Measurements from ENCODE around the gene TAB3.

Gene TAB3

GRCh38 chrX:30889147-30890140, at the start of gene TAB3:
Gene TAB3, minus strand, starts transcription at chrX:30889254. Its CDS starts 29,666 bp downstream, at chrX:30859588.
- DNase-seq (ENCODE audit: low read depth in 1 of 2, low spot score in 1 of 2): peak; percentile 69 to 89

- no peak for DNase-seq (ENCODE audit: low read depth in 1 of 2, low spot score in 1 of 2)
Measured at GRCh38 chrX:30938295-30938694, 49.2 kb upstream of the TAB3 start.

- no peak for DNase-seq (ENCODE audit: low read depth in 1 of 2, low spot score in 1 of 2)
Measured at GRCh38 chrX:30935985-30936384, 46.9 kb upstream of the TAB3 start.

- DNase-seq (ENCODE audit: low read depth in 1 of 2, low spot score in 1 of 2): no peak
Measured at GRCh38 chrX:30931920-30932319, 42.9 kb upstream of the TAB3 start.

- DNase-seq (ENCODE audit: low read depth in 1 of 2, low spot score in 1 of 2): no peak
Measured at GRCh38 chrX:30930679-30931078, 41.6 kb upstream of the TAB3 start.

- no peak for DNase-seq (ENCODE audit: low read depth in 1 of 2, low spot score in 1 of 2)
Measured at GRCh38 chrX:30930143-30930542, 41.1 kb upstream of the TAB3 start.

GRCh38 chrX:30920271-30920670, 31.2 kb upstream of the TAB3 start:
- DNase-seq (ENCODE audit: low read depth in 1 of 2, low spot score in 1 of 2): no peak

GRCh38 chrX:30918480-30918879, 29.4 kb upstream of the TAB3 start:
- no peak for DNase-seq (ENCODE audit: low read depth in 1 of 2, low spot score in 1 of 2)

GRCh38 chrX:30913492-30913891, 24.4 kb upstream of the TAB3 start:
- DNase-seq (ENCODE audit: low read depth in 1 of 2, low spot score in 1 of 2): no peak

GRCh38 chrX:30910124-30910860, 21.2 kb upstream of the TAB3 start:
- DNase-seq (ENCODE audit: low read depth in 1 of 2, low spot score in 1 of 2): no peak

- DNase-seq (ENCODE audit: low read depth in 1 of 2, low spot score in 1 of 2): no peak
Measured at GRCh38 chrX:30906726-30907125, 17.7 kb upstream of the TAB3 start.

GRCh38 chrX:30905321-30905720, 16.3 kb upstream of the TAB3 start:
- no peak for DNase-seq (ENCODE audit: low read depth in 1 of 2, low spot score in 1 of 2)

- DNase-seq (ENCODE audit: low read depth in 1 of 2, low spot score in 1 of 2): no peak
Measured at GRCh38 chrX:30904632-30905031, 15.6 kb upstream of the TAB3 start.

GRCh38 chrX:30904186-30904585, 15.1 kb upstream of the TAB3 start:
- no peak for DNase-seq (ENCODE audit: low read depth in 1 of 2, low spot score in 1 of 2)

- no peak for DNase-seq (ENCODE audit: low read depth in 1 of 2, low spot score in 1 of 2)
Measured at GRCh38 chrX:30900227-30900626, 11.2 kb upstream of the TAB3 start.

- DNase-seq (ENCODE audit: low read depth in 1 of 2, low spot score in 1 of 2): no peak
Measured at GRCh38 chrX:30898886-30899285, 9.8 kb upstream of the TAB3 start.

- no peak for DNase-seq (ENCODE audit: low read depth in 1 of 2, low spot score in 1 of 2)
Measured at GRCh38 chrX:30895370-30895769, 6.3 kb upstream of the TAB3 start.

- DNase-seq (ENCODE audit: low read depth in 1 of 2, low spot score in 1 of 2): no peak
Measured at GRCh38 chrX:30893206-30893605, 4.2 kb upstream of the TAB3 start.

GRCh38 chrX:30892591-30892990, 3.5 kb upstream of the TAB3 start:
- DNase-seq (ENCODE audit: low read depth in 1 of 2, low spot score in 1 of 2): no peak

- DNase-seq (ENCODE audit: low read depth in 1 of 2, low spot score in 1 of 2): no peak
Measured at GRCh38 chrX:30888526-30889146, 418 bp downstream of the TAB3 start.

- DNase-seq (ENCODE audit: low read depth in 1 of 2, low spot score in 1 of 2): peak; percentile 14 to 46
Measured at GRCh38 chrX:30887721-30888120, 1.3 kb downstream of the TAB3 start.

- no peak for DNase-seq (ENCODE audit: low read depth in 1 of 2, low spot score in 1 of 2)
Measured at GRCh38 chrX:30887288-30887687, 1.8 kb downstream of the TAB3 start.
